ENCODE measurements around the gene CD22.

- TF ChIP-seq CTCF (IDR thresholded peaks at IDR 0.05; ENCODE audit: insufficient read depth, low read length, poor library complexity, severe bottlenecking) (no peak), EZH2phosphoT487 (conservative IDR thresholded peaks at IDR 0.05; ENCODE audit: low read length) (no peak)
These were observed 25.0 kb upstream of the CD22 start for GRCh38 chr19:35304036-35304435.

Data from SU-DHL-6 (cell line).